H1 (cell line): ENCODE results near the gene NFAM1. TPM values are rescaled to one million over a fixed set of nuclear protein-coding genes. Genes with fewer than 3 reads are reported as not detected.

Experiments used
- CTCF ChIA-PET: fragments of 300-600 bp; sonication (Branson Sonifier 250); formaldehyde crosslinking; loops from one replicate; lab custom pipeline; 2021; ENCODE audit not compliant: partially characterized antibody; lab: Charles Lee
- POLR2A ChIA-PET: fragments of 300-600 bp; sonication (Branson Sonifier 250); formaldehyde crosslinking; loops from one replicate; lab custom pipeline; 2021; ENCODE audit warnings: inconsistent platforms; ENCODE audit not compliant: partially characterized antibody; lab: Charles Lee
- DNase-seq, 2 experiments: peaks; one replicate each; pipeline versions ENCODE4 v3.0.0 to v3.0.0-alpha.2; 2010 to 2022; ENCODE audit warnings: low spot score in 2 of 2, low read depth in 1 of 2, mixed read lengths in 1 of 2
- FAIRE-seq: peaks from 2 replicates; lab custom pipeline; 2011; peaks lifted over from hg19 to GRCh38; lab: Jason Lieb, UNC
- H2AFZ ChIP-seq: 2 replicates; pipeline ENCODE4 v1.8.1; 2012; ENCODE audit warnings: low read length, inconsistent platforms
- H2AK5ac ChIP-seq: 2 replicates; pipeline ENCODE4 v1.6.1; 2013; ENCODE audit warnings: low read depth, low read length
- H2BK120ac ChIP-seq: replicated peaks from 2 replicates; pipeline ENCODE3; 2013; ENCODE audit warnings: low read depth, low read length, inconsistent platforms
- H2BK12ac ChIP-seq: 2 replicates; pipeline ENCODE4 v1.6.1; 2013; ENCODE audit warnings: low read depth, low read length
- H2BK15ac ChIP-seq: 2 replicates; pipeline ENCODE4 v1.6.1; 2013; ENCODE audit warnings: low read length
- H2BK20ac ChIP-seq: 2 replicates; pipeline ENCODE4 v1.6.1; 2013; ENCODE audit warnings: low read length
- H2BK5ac ChIP-seq: 2 replicates; pipeline ENCODE4 v1.6.1; 2013; ENCODE audit warnings: low read depth, low read length
- H3K14ac ChIP-seq: 2 replicates; pipeline ENCODE4 v1.6.1; 2013; ENCODE audit warnings: inconsistent platforms; ENCODE audit not compliant: insufficient read length
- H3K18ac ChIP-seq: 2 replicates; pipeline ENCODE4 v1.6.1; 2013; ENCODE audit warnings: low read length; ENCODE audit errors: extremely low read depth
- H3K23ac ChIP-seq: 2 replicates; pipeline ENCODE4 v1.6.1; 2013; ENCODE audit warnings: inconsistent platforms; ENCODE audit not compliant: insufficient read length
- H3K23me2 ChIP-seq: 2 replicates; pipeline ENCODE4 v1.6.1; 2013; ENCODE audit warnings: low read depth, low read length
- H3K27ac ChIP-seq: 2 replicates; pipeline ENCODE4 v1.6.1; 2011; ENCODE audit warnings: low read depth, low read length, inconsistent platforms
- H3K27me3 ChIP-seq, 4 experiments: replicated peaks in 1 of 4; 1 replicate in 1 of 4; 2 replicates in 3 of 4; pipeline versions ENCODE4 v1.6.1 to v1.8.1; 2011 to 2013; ENCODE audit warnings: low read length in 3 of 4, mild to moderate bottlenecking in 3 of 4, inconsistent platforms in 2 of 4, mixed read lengths in 2 of 4, moderate library complexity in 1 of 4; ENCODE audit not compliant: control insufficient read depth in 3 of 4, insufficient read depth in 3 of 4; ENCODE audit errors: extremely low read depth in 1 of 4
- H3K36me3 ChIP-seq, 4 experiments: 2 replicates each; pipeline versions ENCODE4 v1.6.1 to v1.8.1; 2011 to 2013; ENCODE audit warnings: mild to moderate bottlenecking in 4 of 4, low read length in 3 of 4, moderate library complexity in 2 of 4, control low read depth in 1 of 4, inconsistent platforms in 1 of 4; ENCODE audit not compliant: insufficient read depth in 4 of 4, control insufficient read depth in 2 of 4
- H3K4ac ChIP-seq: replicated peaks from 2 replicates; pipeline ENCODE3; 2013; ENCODE audit warnings: low read length, low read depth, mixed read lengths, inconsistent platforms; ENCODE audit not compliant: insufficient read length
- H3K4me1 ChIP-seq, 4 experiments: replicated peaks in 1 of 4; 1 replicate in 1 of 4; 2 replicates in 3 of 4; pipeline versions ENCODE4 v1.6.1 to v1.8.1; 2011 to 2013; ENCODE audit warnings: low read length in 3 of 4, inconsistent platforms in 2 of 4, mixed read lengths in 1 of 4; ENCODE audit not compliant: insufficient read depth in 4 of 4, control insufficient read depth in 3 of 4
- H3K4me2 ChIP-seq, 2 experiments: 2 replicates each; pipeline versions ENCODE4 v1.6.1 to v1.8.1; 2011 to 2013; ENCODE audit warnings: low read depth in 2 of 2, low read length in 2 of 2, control low read depth in 1 of 2, inconsistent platforms in 1 of 2, mild to moderate bottlenecking in 1 of 2; ENCODE audit not compliant: insufficient read depth in 1 of 2
- H3K4me3 ChIP-seq, 4 experiments: fragments of 200-600, 300-600 bp in 1 of 4; sonication (generic), shearing (Covaris generic), sonication (Bioruptor Twin) in 1 of 4; 2 replicates each; pipeline versions ENCODE4 v1.5.1 to v1.8.1; 2011 to 2016; ENCODE audit warnings: low read length in 4 of 4, low read depth in 3 of 4, control low read depth in 2 of 4, inconsistent platforms in 2 of 4, mild to moderate bottlenecking in 2 of 4, mixed read lengths in 1 of 4, moderate library complexity in 1 of 4; ENCODE audit not compliant: insufficient read depth in 2 of 4; ENCODE audit errors: extremely low read depth in 1 of 4
- H3K56ac ChIP-seq: replicated peaks from 2 replicates; pipeline ENCODE3; 2013; ENCODE audit warnings: low read depth, mild to moderate bottlenecking, mixed read lengths, low read length, inconsistent platforms; ENCODE audit not compliant: insufficient read length
- H3K79me1 ChIP-seq: 2 replicates; pipeline ENCODE4 v1.6.1; 2013; ENCODE audit warnings: low read depth, low read length, control low read depth
- H3K79me2 ChIP-seq, 2 experiments: 2 replicates each; pipeline versions ENCODE4 v1.6.1 to v1.8.1; 2012 to 2013; ENCODE audit warnings: low read length in 2 of 2, mild to moderate bottlenecking in 2 of 2, inconsistent platforms in 1 of 2; ENCODE audit not compliant: insufficient read depth in 2 of 2, control insufficient read depth in 1 of 2
- H3K9ac ChIP-seq, 4 experiments: replicated peaks in 1 of 4; 1 replicate in 1 of 4; 2 replicates in 3 of 4; pipeline versions ENCODE4 v1.6.1 to v1.8.1; 2011 to 2013; ENCODE audit warnings: low read depth in 3 of 4, low read length in 3 of 4, control low read depth in 2 of 4, mild to moderate bottlenecking in 2 of 4, moderate library complexity in 2 of 4, inconsistent platforms in 1 of 4; ENCODE audit errors: extremely low read depth in 1 of 4
- H3K9me3 ChIP-seq, 2 experiments: 2 replicates each; pipeline versions ENCODE4 v1.6.1 to v1.8.1; 2012 to 2013; ENCODE audit warnings: mild to moderate bottlenecking in 2 of 2, moderate library complexity in 2 of 2, control low read depth in 1 of 2, inconsistent platforms in 1 of 2, low read depth in 1 of 2, low read length in 1 of 2, mixed read lengths in 1 of 2; ENCODE audit not compliant: insufficient read depth in 2 of 2
- H4K20me1 ChIP-seq, 2 experiments: replicated peaks in 1 of 2; 2 replicates each; pipeline versions ENCODE3 to v1.8.1; 2011 to 2013; ENCODE audit warnings: inconsistent platforms in 2 of 2, low read length in 2 of 2, mild to moderate bottlenecking in 1 of 2; ENCODE audit not compliant: insufficient read depth in 2 of 2, control insufficient read depth in 1 of 2
- H4K5ac ChIP-seq: 2 replicates; pipeline ENCODE4 v1.6.1; 2013; ENCODE audit warnings: low read length, low read depth, mixed read lengths, inconsistent platforms; ENCODE audit not compliant: insufficient read length
- H4K8ac ChIP-seq: 2 replicates; pipeline ENCODE4 v1.8.0; 2013; ENCODE audit warnings: mild to moderate bottlenecking, moderate library complexity, low read length, inconsistent platforms; ENCODE audit not compliant: insufficient read depth; ENCODE audit errors: extremely low read depth
- H4K91ac ChIP-seq: replicated peaks from 2 replicates; pipeline ENCODE3; 2013; ENCODE audit warnings: low read length, mixed read lengths, inconsistent platforms; ENCODE audit not compliant: insufficient read length
- EP300 ChIP-seq, 2 experiments: IDR thresholded peaks; 1 replicate in 1 of 2; 2 replicates in 1 of 2; pipeline ENCODE4 v1.6.1; 2011 to 2012; ENCODE audit warnings: low read depth in 2 of 2, low read length in 2 of 2, mild to moderate bottlenecking in 2 of 2, borderline replicate concordance in 1 of 2, inconsistent platforms in 1 of 2, moderate library complexity in 1 of 2
- KDM1A ChIP-seq: fragments of 200-600, 300-600 bp; sonication (generic); IDR thresholded peaks from 2 replicates; pipeline ENCODE4 v1.7.1; 2016; ENCODE audit warnings: mild to moderate bottlenecking, low read length, borderline replicate concordance
- TAF1 ChIP-seq: IDR thresholded peaks from 2 replicates; pipeline ENCODE4 v1.6.1; 2011; ENCODE audit warnings: mild to moderate bottlenecking, low read depth, low read length
- WGBS, 2 experiments: shearing (Covaris generic) in 1 of 2; methylation state at CpG; one replicate each; pipeline versions ENCODE4 v1.1.6 to v1.1.7; 2013 to 2015; ENCODE audit warnings: low lambda C conversion rate in 2 of 2, mixed read lengths in 2 of 2, inconsistent platforms in 1 of 2, low coverage in 1 of 2, missing lambda C conversion rate in 1 of 2; ENCODE audit not compliant: insufficient replicate concordance in 2 of 2, insufficient coverage in 1 of 2, insufficient read length in 1 of 2; ENCODE audit errors: extremely low coverage in 1 of 2, missing lambda C conversion rate in 1 of 2; 5-methylcytosine and 5-hydroxymethylcytosine counted together
- polyA plus RNA-seq, 7 experiments: library from polyadenylated mRNA; depleted of rRNA in 3 of 7; stranded (reverse) in 5 of 7; unstranded in 2 of 7; fragments of >200 nt in 5 of 7; fragments of 200-250 nt in 2 of 7; gene quantifications; 1 replicate in 5 of 7; 2 replicates in 1 of 7; 4 replicates in 1 of 7; pipeline versions ENCODE4 v1.2.1 to v1.2.3, GENCODE V29; 2011 to 2013; ENCODE audit warnings: missing spikeins in 2 of 7, mixed read lengths in 2 of 7
- total RNA-seq: library from RNA; stranded (reverse); fragmentation: NEBNext Ultra II Directional; extraction: Animal tissue kit (Norgen Biotek cat#: 25700); gene quantifications from 2 replicates; pipeline ENCODE4 v1.2.1, GENCODE V29; 2021

NFAM1 gene
- total and polyA plus RNA-seq, 2 of the 8 experiments (the other 6 are each of a cell fraction or from before 2014, with no cell fraction given), result 0.62 to 0.73 TPM

- FAIRE-seq, result no peak
- ChIA-PET POLR2A (interaction anchor here (1.5 kb wide), 1 partner anchor 14 kb away, joined by 4 read pairs; no protein-coding TSS in a partner anchor), CTCF (interaction anchor here (1.3 to 1.8 kb wide), 3 partner anchors 8 to 334 kb away, joined by 4 to 11 read pairs (median 6); no protein-coding TSS in a partner anchor)
These were observed 20.3 kb upstream of the NFAM1 start for GRCh38 chr22:42452456-42452855.

More at GRCh38 chr22:42452456-42452855, 20.3 kb upstream of the NFAM1 start:
- Histone ChIP-seq H3K4ac (no peak overlapping the region), H3K23me2 (no peaks in the 10 kb centered on the region), H3K9ac (no peak overlapping the region), H4K20me1 (no peaks in the 10 kb centered on the region), H3K4me3 (no peak overlapping the region), H3K4me2 (no peak overlapping the region), H4K91ac (no peak overlapping the region), H3K27ac (no peak overlapping the region), H3K18ac (no peak overlapping the region), H4K5ac (no peak overlapping the region), H3K79me2 (no peaks in the 10 kb centered on the region), H4K8ac (no peak overlapping the region), H2BK120ac (no peak overlapping the region), H2BK20ac (no peak overlapping the region), H3K36me3 (no peaks in the 10 kb centered on the region), H2BK5ac (no peak overlapping the region), H3K27me3 (no peaks in the 10 kb centered on the region; a peak in 2 of 7 replicates), H3K79me1 (no peaks in the 10 kb centered on the region), H3K56ac (no peak overlapping the region), H3K9me3 (no peaks in the 10 kb centered on the region), H2AFZ (no peak overlapping the region), H3K4me1 (no peaks in the 10 kb centered on the region), H3K23ac (no peak overlapping the region), H2AK5ac (no peak overlapping the region), H3K14ac (no peak overlapping the region), H2BK12ac (no peak overlapping the region), H2BK15ac (no peak overlapping the region)
- TF ChIP-seq TAF1 (no peak), KDM1A (no peak), EP300 (IDR thresholded peaks at IDR 0.05; ENCODE audit: borderline replicate concordance in 1 of 2, low read depth in 2 of 2, low read length in 2 of 2) (no peak)
- DNase-seq, result no peak
- WGBS, 2 experiments, result 93% methylated on average over 11 of the region's 11 CpGs; no CpG with 5 or more reads in 1 of the 2 experiments
